ENCODE results near the gene PCF11. TPM values are rescaled to one million over a fixed set of nuclear protein-coding genes. Genes with fewer than 3 reads are reported as not detected.
A peak's percentile ranks its signal among the peaks of the same experiment; 100 is the strongest.

PCF11 gene
- total and polyA plus RNA-seq, 2 experiments from 2014 or later, result 15.2 to 60.4 TPM

GRCh38 chr11:83115551-83115950 lies 41.4 kb upstream of the PCF11 start:
- Histone ChIP-seq H3K4me1 (ENCODE audit: insufficient read depth) (peaks cover 14% of the 10 kb centered on the region), H3K36me3 (replicated peaks; ENCODE audit: insufficient read depth, low read depth) (no peaks in the 10 kb centered on the region), H3K9me2 (replicated peaks; ENCODE audit: insufficient read depth) (no peaks in the 10 kb centered on the region), H2AFZ (no peak overlapping the region), H3K9me3 (ENCODE audit: low read depth) (no peaks in the 10 kb centered on the region), H3K27me3 (no peaks in the 10 kb centered on the region), H3K4me2 (no peak overlapping the region), H3K27ac (no peak overlapping the region), H3K4me3 (no peak overlapping the region), H4K20me1 (ENCODE audit: insufficient read depth, poor library complexity, severe bottlenecking) (no peaks in the 10 kb centered on the region), H3K79me2 (no peaks in the 10 kb centered on the region)
- no peak for TF ChIP-seq EZH2phosphoT487 (IDR thresholded peaks at IDR 0.05; ENCODE audit: low read depth, severe bottlenecking, unreplicated experiment)
- TF ChIP-seq EZH2 (IDR thresholded peaks at IDR 0.05; ENCODE audit: borderline replicate concordance), result no peak
- TF ChIP-seq CTCF (IDR thresholded peaks at IDR 0.05; ENCODE audit: poor library complexity), result no peak
- 47% methylated on average over 5 of the region's 5 CpGs for WGBS (ENCODE audit: low lambda C conversion rate, missing lambda C conversion rate)
- DNase-seq (ENCODE audit: low spot score), result no peak

GRCh38 chr11:83116015-83116641 lies 40.8 kb upstream of the PCF11 start:
- Histone ChIP-seq H3K27ac (no peak overlapping the region), H3K4me2 (no peak overlapping the region), H3K4me3 (no peak overlapping the region)

GRCh38 chr11:83118814-83119213 lies 38.1 kb upstream of the PCF11 start:
- TF ChIP-seq EZH2 (IDR thresholded peaks at IDR 0.05; ENCODE audit: borderline replicate concordance), result no peak
- TF ChIP-seq CTCF (IDR thresholded peaks at IDR 0.05; ENCODE audit: poor library complexity), result no peak
- TF ChIP-seq EZH2phosphoT487 (IDR thresholded peaks at IDR 0.05; ENCODE audit: low read depth, severe bottlenecking, unreplicated experiment), result no peak
- H3K27ac ChIP-seq, result no peak overlapping the region
- H3K4me2 ChIP-seq, result peak overlapping the region; percentile 4

More at GRCh38 chr11:83116015-83116641, 40.8 kb upstream of the PCF11 start:
- Histone ChIP-seq H3K4me1 (ENCODE audit: insufficient read depth) (peaks cover 14% of the 10 kb centered on the region), H3K9me2 (replicated peaks; ENCODE audit: insufficient read depth) (no peaks in the 10 kb centered on the region), H3K36me3 (replicated peaks; ENCODE audit: insufficient read depth, low read depth) (no peaks in the 10 kb centered on the region), H2AFZ (no peak overlapping the region), H3K9me3 (ENCODE audit: low read depth) (no peaks in the 10 kb centered on the region), H3K79me2 (no peaks in the 10 kb centered on the region), H3K27me3 (no peaks in the 10 kb centered on the region), H4K20me1 (ENCODE audit: insufficient read depth, poor library complexity, severe bottlenecking) (no peaks in the 10 kb centered on the region)
- TF ChIP-seq EZH2phosphoT487 (IDR thresholded peaks at IDR 0.05; ENCODE audit: low read depth, severe bottlenecking, unreplicated experiment) (no peak), CTCF (IDR thresholded peaks at IDR 0.05; ENCODE audit: poor library complexity) (no peak), EZH2 (IDR thresholded peaks at IDR 0.05; ENCODE audit: borderline replicate concordance) (no peak)
- DNase-seq (ENCODE audit: low spot score), result no peak
- 92% methylated on average over 3 of the region's 3 CpGs for WGBS (ENCODE audit: low lambda C conversion rate, missing lambda C conversion rate)

More at GRCh38 chr11:83118814-83119213, 38.1 kb upstream of the PCF11 start:
- no peaks in the 10 kb centered on the region for H4K20me1 ChIP-seq (ENCODE audit: insufficient read depth, poor library complexity, severe bottlenecking)
- H3K9me2 ChIP-seq (replicated peaks; ENCODE audit: insufficient read depth), result no peaks in the 10 kb centered on the region
- no peak for DNase-seq (ENCODE audit: low spot score)
- H3K27me3 ChIP-seq, result no peaks in the 10 kb centered on the region
- H3K4me1 ChIP-seq (ENCODE audit: insufficient read depth), result peaks cover 14% of the 10 kb centered on the region
- H3K36me3 ChIP-seq (replicated peaks; ENCODE audit: insufficient read depth, low read depth), result no peaks in the 10 kb centered on the region
- no peak overlapping the region for H3K4me3 ChIP-seq
- no peak overlapping the region for H2AFZ ChIP-seq
- no peaks in the 10 kb centered on the region for H3K79me2 ChIP-seq
- no peaks in the 10 kb centered on the region for H3K9me3 ChIP-seq (ENCODE audit: low read depth)

Data from hepatocyte (in vitro differentiated cells).